HG02970 (cell line): ENCODE results near the gene ZNF821.
"Not testable (repeated sequence)": the region's sequence is repeated elsewhere in the genome, so short reads cannot be mapped to it uniquely, and the experiment has no call there.

Experiments used
- ATAC-seq: cut with Tn5 transposase; IDR thresholded peaks from one replicate; pipeline ENCODE4 v1.9.1; 2021; ENCODE audit warnings: mild to moderate bottlenecking, moderate library complexity, moderate number of reproducible peaks; ENCODE audit not compliant: unreplicated experiment, low FRiP score

Gene ZNF821

DNA sequence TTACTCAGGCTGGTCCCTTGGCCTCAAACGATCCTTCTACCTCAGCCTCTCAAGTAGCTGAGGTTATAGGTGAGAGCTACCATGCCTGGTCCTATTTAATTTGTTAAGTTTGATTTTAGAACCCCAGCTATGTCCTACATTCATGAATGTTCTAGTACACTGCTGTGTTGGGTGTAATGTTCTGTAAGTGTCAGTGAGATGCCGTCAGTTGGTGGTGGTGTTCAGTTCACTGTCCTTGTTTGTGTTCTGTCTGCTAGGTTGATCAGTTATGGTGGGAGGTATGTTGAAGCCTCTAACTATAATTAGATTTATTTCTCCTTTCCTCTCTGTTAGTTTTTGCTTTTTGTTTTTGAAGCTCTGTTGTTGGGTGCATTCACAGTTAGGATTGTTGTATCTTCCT, 19.6 kb upstream of the ZNF821 start:
- ATAC-seq = no peak

- no peak for ATAC-seq
Measured at GRCh38 chr16:71902656-71903365, 18.8 kb upstream of the ZNF821 start.

DNA sequence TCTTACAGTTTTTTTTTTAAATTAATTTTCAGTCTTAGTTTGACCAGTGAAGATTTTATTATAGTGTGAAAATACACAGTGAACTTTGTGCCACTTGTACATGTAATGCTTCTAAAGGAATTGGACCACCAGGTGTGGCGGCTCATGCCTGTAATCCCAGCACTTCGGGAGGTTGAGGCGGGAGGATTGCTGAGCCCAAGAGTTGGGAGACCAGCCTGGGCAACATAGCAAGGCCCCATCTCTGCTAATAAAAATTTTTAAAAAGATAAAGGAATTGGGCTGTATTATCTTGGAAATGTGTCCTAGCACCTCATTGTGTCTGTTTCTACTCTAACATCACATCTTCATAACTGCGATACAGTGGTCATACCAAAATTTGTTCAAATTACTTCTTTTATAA, 15.2 kb upstream of the ZNF821 start:
- ATAC-seq = no peak

GRCh38 chr16:71896764-71897368, 12.9 kb upstream of the ZNF821 start:
- ATAC-seq = no peak

DNA sequence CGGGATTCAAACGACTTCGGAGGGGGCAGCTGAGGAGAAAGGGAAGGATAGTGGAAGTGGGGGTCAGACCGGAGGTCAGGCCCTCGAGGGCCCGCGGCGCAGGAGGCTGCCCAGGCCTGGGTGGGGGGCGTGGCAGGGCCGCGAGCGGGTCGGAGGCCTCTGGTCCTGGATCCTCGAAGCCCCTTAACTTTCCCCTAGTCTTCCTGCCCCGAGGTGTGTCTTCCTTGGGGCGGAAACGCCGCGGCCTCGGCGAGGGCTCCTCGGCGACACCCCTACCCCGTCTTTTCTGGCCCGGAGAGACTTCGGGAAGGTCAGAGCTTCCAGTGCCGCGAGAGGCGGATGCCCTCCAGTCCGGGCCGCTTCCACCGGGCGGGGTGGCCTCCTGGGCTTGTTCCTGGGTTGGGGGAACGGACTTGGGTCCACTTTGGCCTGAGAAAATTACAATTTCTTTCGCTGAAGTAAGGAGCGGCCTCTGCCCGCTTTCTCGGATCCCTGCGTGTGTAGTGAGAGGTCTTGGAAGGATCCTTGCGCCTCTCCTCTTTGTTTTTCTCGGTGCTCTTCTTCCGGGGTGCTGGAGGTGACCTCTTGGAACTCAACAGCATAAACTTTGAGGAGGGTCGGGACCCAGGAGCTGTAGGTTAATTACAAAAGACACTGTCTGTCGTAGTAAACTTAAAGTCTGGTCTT, 11.8 kb upstream of the ZNF821 start:
- peak; percentile 14 for ATAC-seq

GRCh38 chr16:71894921-71895678, 11.1 kb upstream of the ZNF821 start, which contains the start of gene IST1:
Gene IST1 (plus strand): TSS chr16:71895531. CDS start chr16:71915641, 20,110 bp downstream.
- peak; percentile 91 for ATAC-seq

- peak; percentile 14 for ATAC-seq
Measured at GRCh38 chr16:71894229-71894920, 10.4 kb upstream of the ZNF821 start.

- no peak for ATAC-seq
Measured at GRCh38 chr16:71893888-71894228, 9.9 kb upstream of the ZNF821 start.

DNA sequence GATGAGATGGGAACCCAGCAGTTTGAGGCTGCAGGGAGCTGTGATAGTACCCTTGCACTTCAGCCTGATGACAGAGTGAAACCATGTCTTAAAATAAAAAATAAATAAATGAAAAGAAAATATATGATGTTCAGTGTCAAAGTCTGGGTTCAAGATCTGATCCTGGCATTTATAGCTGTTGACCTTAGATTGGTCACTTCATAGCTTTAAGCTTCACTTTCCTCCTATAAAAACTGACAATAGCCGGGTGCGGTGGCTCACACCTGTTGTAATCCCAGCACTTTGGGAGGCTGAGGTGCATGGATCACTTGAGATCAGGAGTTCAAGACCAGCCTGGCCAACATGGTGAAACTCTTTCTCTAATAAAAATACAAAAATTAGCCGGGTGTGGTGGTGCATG, 5.2 kb upstream of the ZNF821 start:
- ATAC-seq = no peak

- no peak for ATAC-seq
Measured at GRCh38 chr16:71885261-71885650, 1.3 kb upstream of the ZNF821 start.

DNA sequence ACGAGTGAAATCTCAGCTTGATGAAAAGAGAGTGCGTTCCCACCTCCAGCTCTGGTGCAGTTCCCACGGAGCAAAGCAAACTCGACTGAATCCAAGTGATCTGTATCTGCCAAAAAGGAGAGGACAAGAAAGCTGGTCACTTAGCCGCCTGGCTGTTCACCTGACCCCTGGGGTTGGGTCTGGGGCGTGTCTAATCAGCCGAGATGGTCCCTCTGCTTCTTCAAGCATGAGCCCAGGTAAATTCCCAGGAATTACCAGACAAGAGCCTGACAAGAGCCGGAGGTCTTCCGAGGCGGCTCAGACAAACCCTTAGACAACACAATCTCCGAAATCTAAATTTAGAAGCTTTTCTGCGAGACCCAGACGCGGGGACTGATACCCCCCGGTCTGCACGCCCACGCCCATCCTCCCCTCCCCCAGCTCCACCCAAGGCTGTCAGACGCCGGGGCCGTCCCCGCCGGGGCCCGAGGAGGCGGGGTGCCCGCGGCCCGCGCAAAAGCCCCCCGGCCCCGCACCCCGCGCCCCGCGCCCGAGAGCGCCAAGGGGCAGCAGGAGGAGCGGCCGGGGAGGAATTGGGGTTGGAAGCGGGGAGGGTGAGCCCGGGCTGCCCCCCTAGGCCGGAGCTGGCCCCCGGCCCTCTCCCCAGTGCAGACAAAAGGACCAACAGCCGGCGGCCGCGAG, 674 bp downstream of the ZNF821 start:
- ATAC-seq = peak; percentile 47

DNA sequence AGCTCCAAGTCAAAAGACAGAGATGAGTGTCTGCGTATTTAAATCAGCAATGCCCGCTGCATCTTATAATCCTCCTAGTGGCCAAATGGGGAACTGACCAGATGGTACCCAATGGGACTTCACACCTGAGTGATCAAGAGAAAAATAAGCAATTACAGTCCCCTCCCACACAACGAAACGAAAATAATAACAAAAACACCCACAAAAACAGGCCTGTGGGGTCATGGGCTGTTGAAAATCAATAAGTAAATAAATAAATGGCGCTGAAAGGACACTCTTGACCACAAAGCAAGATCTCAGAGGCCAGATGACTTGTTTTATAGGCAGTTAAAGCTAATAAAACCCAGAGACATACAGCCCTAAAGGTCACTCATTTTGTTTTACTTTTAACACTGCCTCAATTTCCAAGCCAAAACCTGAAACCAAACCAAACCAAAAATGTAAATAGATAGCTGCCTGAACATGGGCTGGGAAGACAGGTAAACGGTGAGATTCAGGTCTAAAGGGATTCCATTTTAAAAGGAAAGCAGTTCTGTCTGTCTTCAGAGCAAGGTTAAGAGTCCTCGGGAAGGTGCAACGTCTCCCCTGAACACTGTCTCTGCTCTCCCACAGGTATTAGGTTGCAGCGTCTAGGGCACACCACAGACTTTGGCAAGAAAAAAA, 1.3 kb downstream of the ZNF821 start:
- ATAC-seq = no peak

GRCh38 chr16:71880176-71880575, 3.8 kb downstream of the ZNF821 start:
- ATAC-seq = no peak

DNA sequence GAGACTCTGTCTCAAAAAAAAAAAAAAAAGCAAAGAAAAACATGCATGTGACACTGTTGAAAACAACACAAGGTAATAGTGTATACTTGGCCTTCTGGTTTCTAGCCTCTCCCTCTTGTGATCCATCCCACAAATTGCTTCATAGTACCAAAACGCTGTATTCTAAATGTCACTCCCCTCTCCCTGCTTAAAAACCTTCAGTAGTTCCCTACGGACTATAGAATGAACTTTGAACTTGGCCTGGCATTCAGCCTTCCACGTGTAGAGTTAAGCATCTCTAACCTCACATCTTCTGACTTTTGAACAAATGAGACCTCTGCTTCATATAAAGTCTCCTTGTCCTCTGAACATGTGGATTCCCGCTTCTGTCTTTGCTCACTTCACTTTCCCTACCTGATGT, 5.1 kb downstream of the ZNF821 start:
- no peak for ATAC-seq

DNA sequence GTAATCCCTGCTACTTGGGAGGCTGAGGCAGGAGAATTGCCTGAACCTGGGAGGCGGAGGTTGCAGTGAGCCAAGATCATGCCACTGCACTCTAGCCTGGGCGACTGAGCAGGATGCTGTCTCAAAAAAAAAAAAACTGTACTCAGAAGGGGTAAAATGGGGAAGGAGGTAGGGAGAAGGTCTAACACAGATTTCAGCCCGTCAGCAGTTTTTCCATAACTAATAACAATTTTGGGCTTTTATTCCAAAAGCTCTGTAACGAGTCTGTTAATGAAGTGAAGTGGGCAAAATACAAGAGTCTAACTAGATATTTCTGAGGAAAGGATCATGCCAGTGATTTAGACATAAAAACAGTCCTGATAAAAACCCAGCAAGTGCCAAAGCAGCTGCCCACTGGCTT, 10.8 kb downstream of the ZNF821 start:
- no peak for ATAC-seq

- ATAC-seq = no peak
Measured at GRCh38 chr16:71870818-71871217, 13.2 kb downstream of the ZNF821 start.

DNA sequence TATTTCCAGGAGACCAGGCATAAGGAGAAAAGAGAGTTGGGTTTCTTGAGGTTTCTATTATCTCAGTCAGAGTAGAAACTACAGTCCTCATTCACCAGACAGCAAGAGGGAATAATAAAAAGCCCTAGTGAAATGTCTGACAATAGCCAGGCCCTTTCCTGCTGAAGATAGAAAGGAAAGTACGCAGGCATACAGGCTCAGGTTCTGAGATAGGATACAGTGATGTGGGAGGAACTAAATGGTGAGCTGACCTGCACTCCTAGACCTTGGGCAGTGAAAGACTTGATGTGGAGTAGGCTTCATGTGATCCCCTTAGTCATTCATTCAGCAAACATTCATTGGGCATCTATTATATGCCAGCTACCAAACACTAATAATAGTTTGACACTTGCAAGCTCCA, 14.9 kb downstream of the ZNF821 start:
- ATAC-seq = no peak

GRCh38 chr16:71867939-71868338, 16.0 kb downstream of the ZNF821 start:
- ATAC-seq = no peak

GRCh38 chr16:71867175-71867574, 16.8 kb downstream of the ZNF821 start:
- not testable (repeated sequence) for ATAC-seq
